Measurements from ENCODE around the gene GLUD2.

Gene GLUD2

GRCh38 chrX:121047441-121048419, at the start of gene GLUD2:
Gene GLUD2, plus strand, starts transcription at chrX:121047610. Its CDS starts 75 bp downstream, at chrX:121047685.
- DNase-seq: peak; percentile 48

GRCh38 chrX:120999413-120999812, 48.0 kb upstream of the GLUD2 start:
- no peak for DNase-seq

- peak; percentile 68 for DNase-seq
Observed at GRCh38 chrX:121000589-121000988, 46.8 kb upstream of the GLUD2 start.

- DNase-seq: no peak
Observed at GRCh38 chrX:121008920-121009319, 38.5 kb upstream of the GLUD2 start.

- DNase-seq: peak; percentile 1
Observed at GRCh38 chrX:121009764-121010163, 37.6 kb upstream of the GLUD2 start.

GRCh38 chrX:121010218-121010617, 37.2 kb upstream of the GLUD2 start:
- DNase-seq: peak; percentile 54

- DNase-seq: peak; percentile 27
Observed at GRCh38 chrX:121011254-121011653, 36.2 kb upstream of the GLUD2 start.

- no peak for DNase-seq
Observed at GRCh38 chrX:121013897-121014455, 33.4 kb upstream of the GLUD2 start.

- DNase-seq: no peak
Observed at GRCh38 chrX:121014826-121015225, 32.6 kb upstream of the GLUD2 start.

- peak; percentile 64 for DNase-seq
Observed at GRCh38 chrX:121028419-121028818, 19.0 kb upstream of the GLUD2 start.

- no peak for DNase-seq
Observed at GRCh38 chrX:121030083-121030482, 17.3 kb upstream of the GLUD2 start.

GRCh38 chrX:121032531-121032930, 14.9 kb upstream of the GLUD2 start:
- DNase-seq: no peak

- no peak for DNase-seq
Observed at GRCh38 chrX:121036137-121036536, 11.3 kb upstream of the GLUD2 start.

GRCh38 chrX:121036951-121037350, 10.5 kb upstream of the GLUD2 start:
- no peak for DNase-seq

GRCh38 chrX:121050781-121051180, 3.4 kb downstream of the GLUD2 start:
- no peak for DNase-seq

GRCh38 chrX:121052122-121052521, 4.7 kb downstream of the GLUD2 start:
- DNase-seq: peak; percentile 34

- no peak for DNase-seq
Observed at GRCh38 chrX:121062289-121062688, 14.9 kb downstream of the GLUD2 start.

GRCh38 chrX:121064579-121064978, 17.2 kb downstream of the GLUD2 start:
- no peak for DNase-seq

GRCh38 chrX:121084247-121084646, 36.8 kb downstream of the GLUD2 start:
- DNase-seq: peak; percentile 92

- no peak for DNase-seq
Observed at GRCh38 chrX:121084903-121085611, 37.6 kb downstream of the GLUD2 start.

GRCh38 chrX:121085612-121086010, 38.2 kb downstream of the GLUD2 start:
- DNase-seq: no peak

GRCh38 chrX:121093011-121093410, 45.6 kb downstream of the GLUD2 start:
- DNase-seq: no peak

Data from NCI-H69 (cell line).